Measurements from ENCODE around the gene EPM2AIP1.

DNA sequence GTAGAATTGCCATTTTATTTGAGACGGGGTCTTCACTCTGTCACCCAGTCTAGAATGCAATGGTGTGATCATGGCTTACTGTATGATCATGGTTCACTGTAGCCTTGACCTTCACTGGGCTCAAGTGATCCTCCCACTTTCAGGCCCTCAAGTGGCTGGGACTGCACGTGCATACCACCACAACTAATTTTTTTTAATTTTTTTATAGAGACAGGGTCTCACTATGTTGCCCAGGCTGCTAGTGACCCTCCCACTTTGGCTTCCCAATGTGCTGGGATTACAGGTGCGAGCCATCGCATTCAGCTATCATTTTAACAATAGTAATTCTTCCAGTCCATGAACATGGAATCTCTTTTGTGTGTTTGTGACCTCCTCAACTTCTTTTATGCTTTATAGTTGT lies 11.9 kb downstream of the EPM2AIP1 start:
- TF ChIP-seq EZH2 (IDR thresholded peaks at IDR 0.05; ENCODE audit: low read length, unreplicated experiment) (no peak), EZH2phosphoT487 (IDR thresholded peaks at IDR 0.05; ENCODE audit: borderline replicate concordance, low read length) (no peak)
- TF ChIP-seq, protein P1, sequence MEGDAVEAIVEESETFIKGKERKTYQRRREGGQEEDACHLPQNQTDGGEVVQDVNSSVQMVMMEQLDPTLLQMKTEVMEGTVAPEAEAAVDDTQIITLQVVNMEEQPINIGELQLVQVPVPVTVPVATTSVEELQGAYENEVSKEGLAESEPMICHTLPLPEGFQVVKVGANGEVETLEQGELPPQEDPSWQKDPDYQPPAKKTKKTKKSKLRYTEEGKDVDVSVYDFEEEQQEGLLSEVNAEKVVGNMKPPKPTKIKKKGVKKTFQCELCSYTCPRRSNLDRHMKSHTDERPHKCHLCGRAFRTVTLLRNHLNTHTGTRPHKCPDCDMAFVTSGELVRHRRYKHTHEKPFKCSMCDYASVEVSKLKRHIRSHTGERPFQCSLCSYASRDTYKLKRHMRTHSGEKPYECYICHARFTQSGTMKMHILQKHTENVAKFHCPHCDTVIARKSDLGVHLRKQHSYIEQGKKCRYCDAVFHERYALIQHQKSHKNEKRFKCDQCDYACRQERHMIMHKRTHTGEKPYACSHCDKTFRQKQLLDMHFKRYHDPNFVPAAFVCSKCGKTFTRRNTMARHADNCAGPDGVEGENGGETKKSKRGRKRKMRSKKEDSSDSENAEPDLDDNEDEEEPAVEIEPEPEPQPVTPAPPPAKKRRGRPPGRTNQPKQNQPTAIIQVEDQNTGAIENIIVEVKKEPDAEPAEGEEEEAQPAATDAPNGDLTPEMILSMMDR (conservative IDR thresholded peaks at IDR 0.05; ENCODE audit: low read depth, low read length), result no peak
